Measurements from ENCODE around the gene NLRC5. TPM values are rescaled to one million over a fixed set of nuclear protein-coding genes. Genes with fewer than 3 reads are reported as not detected.
"Not testable (repeated sequence)": the region's sequence is repeated elsewhere in the genome, so short reads cannot be mapped to it uniquely, and the experiment has no call there.

The NLRC5 gene
- total RNA-seq, 2 donors from 2014 or later = 182 to 219 TPM

- Mint-ChIP-seq H3K4me1 (peaks cover 44% of the 10 kb centered on the region), H3K27me3 (no peaks in the 10 kb centered on the region), H3K36me3 (ENCODE audit: low read depth) (peaks cover 87% of the 10 kb centered on the region), H3K9me3 (no peaks in the 10 kb centered on the region), H3K4me3 (peak overlapping the region; percentile 90), H3K27ac (peak overlapping the region; percentile 95)
- ATAC-seq (replicated peaks) = no peak
Observed at GRCh38 chr16:56985288-56985961, 3.9 kb upstream of the NLRC5 start.

- H3K9me3 Mint-ChIP-seq = no peaks in the 10 kb centered on the region
- peaks cover 92% of the 10 kb centered on the region for H3K36me3 Mint-ChIP-seq (ENCODE audit: low read depth)
- ATAC-seq (replicated peaks) = no peak
- H3K27me3 Mint-ChIP-seq = no peaks in the 10 kb centered on the region
- H3K27ac Mint-ChIP-seq = peak overlapping the region; percentile 95
- H3K4me3 Mint-ChIP-seq = peak overlapping the region; percentile 90
- peaks cover 44% of the 10 kb centered on the region for H3K4me1 Mint-ChIP-seq
Observed at GRCh38 chr16:56985962-56986360, 3.4 kb upstream of the NLRC5 start.

GRCh38 chr16:56986361-56986760 lies 3.0 kb upstream of the NLRC5 start:
- Mint-ChIP-seq H3K27ac (peak overlapping the region; percentile 95), H3K4me1 (peaks cover 44% of the 10 kb centered on the region), H3K27me3 (no peaks in the 10 kb centered on the region), H3K4me3 (peak overlapping the region; percentile 90), H3K36me3 (ENCODE audit: low read depth) (peaks cover 96% of the 10 kb centered on the region), H3K9me3 (no peaks in the 10 kb centered on the region)
- ATAC-seq (replicated peaks) = no peak

GRCh38 chr16:56986908-56987307 lies 2.4 kb upstream of the NLRC5 start:
- not testable (repeated sequence) for ATAC-seq (replicated peaks); H3K27me3 Mint-ChIP-seq; H3K9me3 Mint-ChIP-seq
- Mint-ChIP-seq H3K36me3 (ENCODE audit: low read depth) (peaks cover 96% of the 10 kb centered on the region), H3K4me1 (peaks cover 48% of the 10 kb centered on the region), H3K27ac (peak overlapping the region; percentile 95), H3K4me3 (peak overlapping the region; percentile 90)

GRCh38 chr16:56987692-56988091 lies 1.7 kb upstream of the NLRC5 start:
- H3K4me3 Mint-ChIP-seq = peak overlapping the region; percentile 90
- H3K9me3 Mint-ChIP-seq = no peaks in the 10 kb centered on the region
- ATAC-seq (replicated peaks) = no peak
- H3K4me1 Mint-ChIP-seq = peaks cover 43% of the 10 kb centered on the region
- H3K36me3 Mint-ChIP-seq (ENCODE audit: low read depth) = peaks cover 96% of the 10 kb centered on the region
- no peaks in the 10 kb centered on the region for H3K27me3 Mint-ChIP-seq
- peak overlapping the region; percentile 95 for H3K27ac Mint-ChIP-seq

- ATAC-seq (replicated peaks) = no peak
- H3K4me1 Mint-ChIP-seq = peaks cover 45% of the 10 kb centered on the region
- H3K4me3 Mint-ChIP-seq = peak overlapping the region; percentile 90
- H3K27me3 Mint-ChIP-seq = no peaks in the 10 kb centered on the region
- peak overlapping the region; percentile 95 for H3K27ac Mint-ChIP-seq
- H3K9me3 Mint-ChIP-seq = no peaks in the 10 kb centered on the region
- peaks cover 97% of the 10 kb centered on the region for H3K36me3 Mint-ChIP-seq (ENCODE audit: low read depth)
Observed at GRCh38 chr16:56988161-56988947, 1.0 kb upstream of the NLRC5 start.

- H3K9me3 Mint-ChIP-seq = no peaks in the 10 kb centered on the region
- H3K27ac Mint-ChIP-seq = peak overlapping the region; percentile 95
- peaks cover 96% of the 10 kb centered on the region for H3K36me3 Mint-ChIP-seq (ENCODE audit: low read depth)
- ATAC-seq (replicated peaks) = no peak
- no peaks in the 10 kb centered on the region for H3K27me3 Mint-ChIP-seq
- H3K4me3 Mint-ChIP-seq = peak overlapping the region; percentile 90
- peaks cover 52% of the 10 kb centered on the region for H3K4me1 Mint-ChIP-seq
Observed at GRCh38 chr16:56989988-56990387, 631 bp downstream of the NLRC5 start.

- Mint-ChIP-seq H3K4me3 (peak overlapping the region; percentile 90), H3K27me3 (no peaks in the 10 kb centered on the region), H3K9me3 (no peaks in the 10 kb centered on the region), H3K4me1 (peaks cover 48% of the 10 kb centered on the region), H3K36me3 (ENCODE audit: low read depth) (peaks cover 96% of the 10 kb centered on the region), H3K27ac (peak overlapping the region; percentile 95)
- peak; percentile 17 for ATAC-seq (replicated peaks)
Observed at GRCh38 chr16:56990407-56991286, 1.3 kb downstream of the NLRC5 start.

GRCh38 chr16:56992431-56992830 lies 3.1 kb downstream of the NLRC5 start:
- H3K4me3 Mint-ChIP-seq = peak overlapping the region; percentile 90
- not testable (repeated sequence) for ATAC-seq (replicated peaks)

GRCh38 chr16:56993204-56993603 lies 3.8 kb downstream of the NLRC5 start:
- H3K4me3 Mint-ChIP-seq = peak overlapping the region; percentile 90
- H3K4me1 Mint-ChIP-seq = peaks cover 36% of the 10 kb centered on the region
- H3K9me3 Mint-ChIP-seq = no peaks in the 10 kb centered on the region
- peaks cover 94% of the 10 kb centered on the region for H3K36me3 Mint-ChIP-seq (ENCODE audit: low read depth)
- H3K27me3 Mint-ChIP-seq = no peaks in the 10 kb centered on the region
- no peak for ATAC-seq (replicated peaks)
- peak overlapping the region; percentile 95 for H3K27ac Mint-ChIP-seq

More at GRCh38 chr16:56992431-56992830, 3.1 kb downstream of the NLRC5 start:
- not testable (repeated sequence) for H3K9me3 Mint-ChIP-seq, H3K27me3 Mint-ChIP-seq
- peaks cover 97% of the 10 kb centered on the region for H3K36me3 Mint-ChIP-seq (ENCODE audit: low read depth)
- peak overlapping the region; percentile 95 for H3K27ac Mint-ChIP-seq
- peaks cover 43% of the 10 kb centered on the region for H3K4me1 Mint-ChIP-seq

- no peaks in the 10 kb centered on the region for H3K9me3 Mint-ChIP-seq
- no peaks in the 10 kb centered on the region for H3K27me3 Mint-ChIP-seq
- H3K4me1 Mint-ChIP-seq = peaks cover 42% of the 10 kb centered on the region
- H3K36me3 Mint-ChIP-seq (ENCODE audit: low read depth) = peaks cover 93% of the 10 kb centered on the region
- peak overlapping the region; percentile 95 for H3K27ac Mint-ChIP-seq
- no peak for ATAC-seq (replicated peaks)
- peak overlapping the region; percentile 90 for H3K4me3 Mint-ChIP-seq
Observed at GRCh38 chr16:56994311-56994710, 5.0 kb downstream of the NLRC5 start.

- H3K27me3 Mint-ChIP-seq = no peaks in the 10 kb centered on the region
- no peaks in the 10 kb centered on the region for H3K9me3 Mint-ChIP-seq
- H3K36me3 Mint-ChIP-seq (ENCODE audit: low read depth) = peaks cover 84% of the 10 kb centered on the region
- H3K27ac Mint-ChIP-seq = peak overlapping the region; percentile 95
- no peak for ATAC-seq (replicated peaks)
- H3K4me3 Mint-ChIP-seq = peak overlapping the region; percentile 90
- H3K4me1 Mint-ChIP-seq = peaks cover 47% of the 10 kb centered on the region
Observed at GRCh38 chr16:56995136-56995805, 5.9 kb downstream of the NLRC5 start.

GRCh38 chr16:56997264-56997663 lies 7.9 kb downstream of the NLRC5 start:
- Mint-ChIP-seq H3K36me3 (ENCODE audit: low read depth) (peaks cover 70% of the 10 kb centered on the region), H3K4me1 (peaks cover 54% of the 10 kb centered on the region), H3K27ac (peak overlapping the region; percentile 96), H3K27me3 (no peaks in the 10 kb centered on the region), H3K4me3 (peak overlapping the region; percentile 90), H3K9me3 (no peaks in the 10 kb centered on the region)
- no peak for ATAC-seq (replicated peaks)

GRCh38 chr16:56997931-56998330 lies 8.6 kb downstream of the NLRC5 start:
- Mint-ChIP-seq H3K4me3 (peak overlapping the region; percentile 90), H3K4me1 (peaks cover 54% of the 10 kb centered on the region), H3K36me3 (ENCODE audit: low read depth) (peaks cover 63% of the 10 kb centered on the region), H3K9me3 (no peaks in the 10 kb centered on the region), H3K27ac (peak overlapping the region; percentile 96), H3K27me3 (no peaks in the 10 kb centered on the region)
- ATAC-seq (replicated peaks) = no peak

Measured in activated T-helper 17 cell treated with anti-CD3 and anti-CD28 coated beads, Interleukin-2, amount 50 U/mL, for 72 hours (primary cell).